Measurements from ENCODE around the gene GH1.

Gene GH1

GRCh38 chr17:63944736-63945499 lies 26.3 kb upstream of the GH1 start:
- no peak for DNase-seq

DNA sequence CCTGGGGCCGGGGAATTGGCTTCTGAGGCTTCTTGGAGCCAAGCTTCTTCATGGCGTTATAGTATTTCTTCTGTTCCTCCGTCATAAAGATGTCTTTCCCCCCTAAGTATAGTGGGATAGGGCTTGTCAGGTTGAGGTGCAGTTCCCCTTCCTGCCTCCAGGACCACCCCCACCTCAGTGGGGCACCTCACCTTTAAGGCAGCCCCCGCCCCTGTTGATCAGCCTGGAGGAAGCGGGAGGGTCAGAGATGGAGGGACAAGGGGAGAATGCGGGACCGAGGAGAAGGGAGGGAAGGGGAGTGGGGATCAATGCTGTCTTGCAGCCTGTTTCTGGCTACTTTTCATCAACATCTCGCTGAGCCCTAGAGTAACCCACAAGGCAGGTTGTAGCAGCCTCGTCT lies 25.1 kb upstream of the GH1 start:
- DNase-seq, result no peak

DNA sequence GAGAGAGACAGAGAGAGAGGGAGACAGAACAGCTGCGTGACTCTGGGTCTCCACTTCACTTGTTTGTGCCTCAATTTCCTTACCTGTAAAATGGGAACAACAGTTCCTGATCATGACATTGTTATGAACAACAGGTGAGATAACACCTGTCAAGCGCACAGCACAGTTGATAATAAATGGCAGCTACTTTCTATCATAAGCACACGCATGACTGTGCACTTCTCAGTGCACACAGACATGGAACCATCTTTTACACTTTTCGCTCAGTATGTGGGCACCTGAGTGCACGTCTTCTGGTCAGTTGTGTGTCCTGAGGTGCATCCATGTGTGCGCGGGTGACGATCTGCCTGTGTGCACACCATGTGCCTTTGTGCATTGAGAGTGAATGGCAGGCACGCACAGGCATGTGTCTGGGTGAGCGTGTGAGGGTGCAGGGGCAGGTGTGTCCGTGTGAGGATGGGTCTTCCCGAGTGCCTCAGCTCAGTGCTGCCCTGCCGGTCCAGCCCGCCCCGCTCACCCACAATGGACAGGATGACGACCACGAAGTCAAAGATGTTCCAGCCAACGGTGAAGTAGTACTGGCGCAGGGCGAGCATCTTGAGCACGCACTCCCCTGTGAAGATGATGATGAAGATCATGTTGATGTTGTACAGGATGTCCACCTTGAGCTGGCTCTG lies 23.8 kb upstream of the GH1 start:
- DNase-seq, result no peak

DNA sequence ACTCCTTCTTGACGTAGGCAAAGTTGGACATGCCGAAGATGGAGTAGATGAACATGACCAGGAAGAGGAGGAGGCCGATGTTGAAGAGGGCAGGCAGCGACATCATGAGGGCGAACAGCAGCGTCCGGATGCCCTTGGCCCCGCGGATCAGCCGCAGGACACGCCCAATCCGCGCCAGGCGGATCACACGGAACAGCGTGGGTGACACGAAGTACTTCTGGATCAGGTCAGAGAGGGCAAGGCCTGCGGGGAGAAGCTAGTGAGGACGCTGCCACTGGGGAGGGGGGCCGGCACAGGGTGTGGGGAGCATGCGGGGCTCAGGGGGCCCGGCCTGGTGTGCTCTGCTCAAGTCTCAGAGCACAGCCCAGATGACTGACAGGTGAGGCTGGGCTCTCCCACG lies 23.1 kb upstream of the GH1 start:
- no peak for DNase-seq

DNA sequence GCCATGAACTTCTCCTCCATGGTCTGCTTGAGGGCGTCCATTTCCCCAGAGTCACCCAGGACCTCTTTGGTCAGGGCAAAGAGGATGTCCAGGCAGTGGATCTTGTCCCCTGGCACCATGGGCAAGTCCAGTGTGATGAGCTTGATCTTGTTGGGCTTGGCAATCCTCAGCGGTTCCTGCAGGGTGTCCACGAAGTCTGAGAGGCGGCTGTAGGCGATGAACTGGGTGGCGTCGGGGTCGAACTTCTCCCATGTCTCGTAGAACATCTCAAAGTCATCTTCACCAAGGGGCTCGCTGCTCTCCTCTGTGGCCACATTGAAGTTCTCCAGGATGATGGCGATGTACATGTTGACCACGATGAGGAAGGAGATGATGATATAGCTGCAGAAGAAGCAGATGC lies 22.5 kb upstream of the GH1 start:
- no peak for DNase-seq

- no peak for DNase-seq
Observed at GRCh38 chr17:63940584-63940983, 21.9 kb upstream of the GH1 start.

- no peak for DNase-seq
Observed at GRCh38 chr17:63939884-63940283, 21.2 kb upstream of the GH1 start.

DNA sequence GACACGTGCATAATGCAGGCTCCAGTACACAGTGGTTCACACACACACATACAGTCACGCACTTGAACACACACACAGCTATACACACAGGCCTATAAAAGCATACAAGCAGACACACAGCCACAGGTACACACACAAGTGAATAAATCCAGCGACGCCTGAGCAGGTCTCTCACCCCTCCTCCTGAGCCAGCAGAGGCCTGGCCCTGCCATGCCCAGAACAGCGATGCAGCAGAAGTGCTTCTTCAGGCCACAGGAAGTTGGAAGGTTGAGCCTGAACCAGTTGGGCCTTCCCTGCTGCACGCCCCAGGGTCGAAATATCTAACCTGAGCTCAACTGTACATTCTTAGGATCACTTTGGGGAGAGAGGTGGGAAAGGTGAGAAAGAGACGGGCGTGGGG lies 20.8 kb upstream of the GH1 start:
- DNase-seq, result no peak

GRCh38 chr17:63937920-63938319 lies 19.3 kb upstream of the GH1 start:
- DNase-seq, result no peak

DNA sequence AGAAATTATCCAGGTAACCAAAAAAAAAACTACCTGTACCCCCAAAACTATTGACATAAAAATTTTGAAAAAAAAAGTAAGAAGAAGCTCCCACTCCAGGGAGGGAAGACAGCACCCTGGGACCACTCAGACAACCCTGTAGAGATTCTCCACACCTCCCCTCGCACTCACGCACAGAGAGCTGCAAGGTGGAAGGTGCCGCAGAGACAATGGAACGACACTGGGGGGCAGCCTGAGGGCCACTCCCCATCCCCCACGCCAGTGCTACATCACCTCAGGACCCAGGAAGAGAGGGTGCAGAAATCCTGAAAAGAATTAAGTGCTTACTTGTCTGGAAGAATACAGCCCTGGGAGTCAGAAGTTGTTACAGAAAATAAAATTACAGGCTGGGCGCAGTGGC lies 18.7 kb upstream of the GH1 start:
- no peak for DNase-seq

DNA sequence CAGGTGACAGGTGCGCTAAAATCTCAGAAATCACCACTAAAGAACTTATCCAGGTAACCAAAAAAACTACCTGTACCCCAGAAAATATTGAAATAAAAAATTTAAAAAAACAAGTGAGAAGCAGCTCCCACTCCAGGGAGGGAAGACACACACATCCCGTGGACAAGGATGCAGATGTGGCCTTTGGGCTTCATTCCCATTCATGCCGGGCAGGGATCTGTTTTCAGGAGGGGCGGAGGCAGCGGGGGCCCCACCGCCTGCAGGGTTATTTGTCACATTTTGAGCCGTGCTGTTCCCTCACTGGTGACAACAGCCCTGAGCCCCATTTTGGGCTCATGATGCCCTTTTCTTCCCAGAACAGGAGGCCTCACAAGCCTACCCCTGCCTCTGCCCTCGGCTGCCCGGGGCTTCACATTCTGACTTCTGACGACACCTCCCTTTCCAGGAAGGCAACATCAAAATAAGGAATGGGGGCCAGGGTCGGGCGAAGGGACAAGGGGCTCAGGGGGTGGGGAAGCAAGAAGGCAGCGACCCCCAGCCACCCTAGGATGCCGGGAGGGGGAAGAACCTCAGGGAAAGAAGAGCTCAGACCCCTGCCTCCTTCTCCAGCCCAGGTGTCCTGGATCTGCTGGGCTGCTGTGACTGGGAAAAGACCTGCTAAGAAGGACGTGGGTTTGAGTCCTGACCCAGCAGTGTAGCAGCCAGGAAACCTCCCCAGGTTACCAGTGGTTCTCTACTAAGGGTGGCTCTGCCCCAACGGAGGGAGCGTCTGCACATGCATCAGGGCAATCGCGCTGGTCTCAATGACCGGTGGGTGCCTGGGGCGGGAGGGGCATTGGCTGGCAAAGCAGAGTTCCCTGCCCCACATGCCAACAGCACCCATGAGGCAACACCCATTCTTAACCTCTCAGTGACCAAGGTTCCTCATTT lies 15.8 kb upstream of the GH1 start:
- no peak for DNase-seq

GRCh38 chr17:63933598-63933997 lies 15.0 kb upstream of the GH1 start:
- no peak for DNase-seq

GRCh38 chr17:63932721-63933120 lies 14.1 kb upstream of the GH1 start:
- no peak for DNase-seq

GRCh38 chr17:63931981-63932561 lies 13.4 kb upstream of the GH1 start, which contains the start of gene CD79B:
TSS of gene CD79B (minus strand) at chr17:63932331. CDS start at chr17:63932261, 70 bp downstream.
- DNase-seq, result no peak

DNA sequence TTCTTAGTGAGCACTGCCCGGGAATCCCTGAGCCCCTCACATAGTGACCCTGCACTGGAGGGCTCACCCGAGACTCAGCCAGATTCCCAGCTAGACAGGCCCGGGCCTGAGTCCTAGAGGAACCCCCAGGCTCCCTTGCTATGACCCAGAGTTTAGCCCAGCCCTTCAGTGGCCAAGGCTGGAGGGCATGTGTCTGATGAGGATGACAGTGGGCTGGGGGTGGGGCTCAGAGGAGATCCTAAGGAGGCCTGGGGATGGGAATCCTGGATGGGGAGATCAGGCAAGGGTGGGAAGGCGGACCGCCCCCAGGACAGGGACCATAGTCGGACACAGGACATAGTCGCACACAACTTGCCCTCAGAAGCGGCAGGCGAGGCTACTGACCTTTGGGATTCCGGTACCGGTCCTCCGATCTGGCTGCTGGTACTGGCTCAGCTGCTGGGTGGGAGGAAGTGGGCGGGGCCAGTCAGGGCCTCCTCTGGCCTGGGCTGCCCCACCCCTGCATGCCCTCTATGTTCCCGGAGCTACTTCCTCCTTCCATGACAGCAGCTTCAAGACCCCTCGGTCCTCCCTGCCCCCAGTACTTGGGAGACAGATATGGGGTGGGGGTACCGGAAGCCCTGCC lies 12.4 kb upstream of the GH1 start:
- peak; percentile 43 for DNase-seq

DNA sequence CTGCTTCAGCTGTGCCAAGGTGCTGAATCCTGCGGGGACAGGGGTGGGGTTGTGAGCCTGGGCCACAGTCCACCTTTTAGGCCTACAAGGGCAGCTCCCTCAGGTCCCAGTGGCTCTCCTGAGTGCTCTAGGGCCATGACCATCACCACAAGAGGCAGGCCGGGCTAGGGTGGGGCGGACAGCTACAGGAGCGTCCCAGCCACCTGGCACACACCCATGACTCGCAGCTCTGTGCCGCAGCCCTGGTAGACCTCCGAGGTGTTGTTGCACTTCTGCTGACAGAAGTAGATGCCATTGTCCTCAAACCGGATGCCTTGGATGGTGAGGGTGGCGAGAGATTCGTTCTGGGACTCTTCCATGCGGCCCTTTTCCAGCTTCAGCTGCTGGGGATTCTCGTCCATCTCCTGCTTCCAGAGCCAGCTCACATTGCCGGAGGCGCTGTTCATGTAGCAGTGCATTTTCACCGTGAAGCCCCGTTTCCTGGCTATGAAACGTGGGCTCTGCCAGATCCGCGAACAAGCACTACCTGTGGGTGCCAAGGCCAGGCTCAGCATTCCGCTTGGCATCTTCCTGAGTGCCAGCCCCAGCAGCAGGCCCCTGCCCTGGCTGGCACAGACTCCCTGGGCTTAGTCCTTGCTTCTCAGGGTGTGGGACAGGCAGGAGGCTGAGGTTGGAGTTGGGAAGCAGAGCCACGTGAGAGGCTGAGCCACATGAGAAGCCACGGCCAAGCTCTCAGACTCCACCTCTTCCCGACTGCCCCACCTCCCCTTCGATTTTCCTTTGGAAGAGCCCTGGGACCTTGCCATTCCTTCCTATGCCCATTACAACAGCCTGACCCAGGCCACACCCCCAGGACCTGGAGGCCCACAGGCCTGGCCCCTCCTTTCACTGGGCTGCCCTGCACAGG lies 11.5 kb upstream of the GH1 start:
- no peak for DNase-seq

- DNase-seq, result no peak
Observed at GRCh38 chr17:63928966-63929695, 10.5 kb upstream of the GH1 start.

- no peak for DNase-seq
Observed at GRCh38 chr17:63928172-63928666, 9.6 kb upstream of the GH1 start.

DNA sequence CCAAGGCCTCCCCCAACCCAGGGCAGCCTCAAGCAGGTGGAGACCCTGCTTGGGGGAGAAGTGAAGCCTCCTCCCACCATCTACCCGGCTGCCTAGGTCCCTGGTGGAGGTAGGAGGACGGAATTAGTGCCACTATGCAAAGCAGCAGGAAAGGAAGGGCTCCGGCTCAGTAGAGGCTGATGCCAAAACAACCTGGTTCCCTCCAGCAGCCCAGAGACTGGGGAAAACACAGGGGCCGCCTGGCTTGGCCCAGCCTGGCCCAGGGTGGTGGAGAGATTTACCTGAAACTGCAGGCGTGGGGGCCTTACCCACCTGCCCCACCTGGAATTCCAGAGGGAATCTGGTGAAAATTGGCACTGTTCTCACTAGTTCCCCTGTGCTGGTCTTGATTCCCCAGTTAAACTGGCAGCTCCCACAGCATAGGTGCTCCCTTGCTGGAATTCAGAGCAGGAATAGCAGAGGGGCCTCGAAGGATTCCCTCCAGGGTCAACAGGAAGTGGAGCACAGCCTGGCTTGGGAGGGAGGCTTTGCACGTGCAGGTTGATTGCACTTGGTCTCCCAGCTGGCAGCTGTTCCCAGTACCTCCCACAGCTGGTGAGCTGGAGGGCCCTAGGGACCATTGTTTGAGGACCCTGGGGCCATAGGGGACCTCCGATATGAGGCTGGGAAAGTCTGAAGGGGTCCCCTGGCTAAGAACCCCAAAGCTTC lies 9.0 kb upstream of the GH1 start:
- DNase-seq, result no peak

GRCh38 chr17:63926164-63926563 lies 7.5 kb upstream of the GH1 start:
- DNase-seq, result no peak
